ENCODE results near the gene SLC40A1.

GRCh38 chr2:189522435-189523151 lies 58.0 kb downstream of the SLC40A1 start:
- TF ChIP-seq CTCF (IDR thresholded peaks at IDR 0.05) (no peak), POLR2A (IDR thresholded peaks at IDR 0.05) (no peak)
